Left colon (tissue), 2 donors: ENCODE results near the gene MEMO1. TPM values are rescaled to one million over a fixed set of nuclear protein-coding genes. Genes with fewer than 3 reads are reported as not detected.
"Not testable (repeated sequence)": the region's sequence is repeated elsewhere in the genome, so short reads cannot be mapped to it uniquely, and the experiment has no call there.

ENCODE experiments used
- ATAC-seq: fragments of 200-7000 bp; cut with Tn5 transposase; one replicate; pipeline ENCODE4 v1.9.1; 2020; ENCODE audit warnings: mild to moderate bottlenecking, moderate library complexity
- DNase-seq, 2 donors: peaks; one replicate each; pipeline ENCODE4 v3.0.0-alpha.2; 2020
- intact Hi-C, 2 donors: fragments of 100-400 bp; cut with DNase I in 1 of 2; cut with micrococcal nuclease in 1 of 2; formaldehyde crosslinking; loops; one replicate each; pipeline versions ENCODE4 v1.11.2 to v1.14.0; 2022; cut with DNase I, micrococcal nuclease
- total RNA-seq, 2 donors: library from RNA; stranded (reverse); fragmentation: NEBNext Ultra II Directional; extraction: Animal tissue kit (Norgen Biotek cat#: 25700); gene quantifications; one replicate each; pipeline ENCODE4 v1.2.1, GENCODE V29; 2021
- donor health status: DM: no; HTN: no; CAD: no.
- donor health status: DM: yes; HTN: yes; CAD: no.

Gene MEMO1
- total RNA-seq, 2 donors from 2014 or later = 28.2 to 29.1 TPM

DNA sequence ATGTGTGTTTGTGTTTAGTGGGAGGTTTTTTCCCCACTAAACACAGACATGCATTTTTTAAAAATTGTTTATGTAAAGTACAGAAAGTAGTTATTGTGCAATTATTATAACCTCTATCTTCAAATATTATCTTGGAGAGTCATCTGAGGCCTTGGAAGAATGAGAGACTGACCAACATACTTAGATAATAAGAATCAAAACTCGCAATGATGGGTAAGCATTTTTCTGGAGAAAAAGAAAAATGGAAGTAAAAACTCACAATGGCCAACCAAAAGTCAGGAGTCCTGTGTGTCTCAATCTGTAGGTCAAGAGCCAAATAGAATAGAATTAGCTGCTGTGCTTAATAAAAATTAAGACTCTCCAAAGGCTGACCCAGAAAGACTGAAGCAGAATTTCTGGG is 43.0 kb downstream of the MEMO1 start:
- intact Hi-C loops = no loop called here
- DNase-seq (no peak), ATAC-seq (no peak)

DNA sequence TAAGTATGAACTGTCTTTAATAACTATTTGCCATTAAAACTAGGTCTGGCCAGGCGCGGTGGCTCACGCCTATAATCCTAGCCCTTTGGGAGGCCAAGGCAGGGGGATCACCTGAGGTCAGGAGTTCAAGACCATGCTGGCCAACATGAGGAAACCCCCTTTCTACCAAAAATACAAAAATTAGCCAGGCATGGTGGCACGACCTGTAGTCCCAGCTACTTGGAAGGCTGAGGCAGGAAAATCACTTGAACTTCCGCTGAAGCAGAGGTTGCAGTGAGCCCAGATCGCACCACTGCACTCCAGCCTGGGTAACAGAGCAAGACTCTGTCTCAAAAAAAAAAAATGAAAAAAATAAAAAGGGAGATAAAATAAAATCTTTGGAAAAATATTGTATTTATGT is 44.4 kb downstream of the MEMO1 start:
- intact Hi-C loops, DNase-seq, ATAC-seq: not testable (repeated sequence)

DNA sequence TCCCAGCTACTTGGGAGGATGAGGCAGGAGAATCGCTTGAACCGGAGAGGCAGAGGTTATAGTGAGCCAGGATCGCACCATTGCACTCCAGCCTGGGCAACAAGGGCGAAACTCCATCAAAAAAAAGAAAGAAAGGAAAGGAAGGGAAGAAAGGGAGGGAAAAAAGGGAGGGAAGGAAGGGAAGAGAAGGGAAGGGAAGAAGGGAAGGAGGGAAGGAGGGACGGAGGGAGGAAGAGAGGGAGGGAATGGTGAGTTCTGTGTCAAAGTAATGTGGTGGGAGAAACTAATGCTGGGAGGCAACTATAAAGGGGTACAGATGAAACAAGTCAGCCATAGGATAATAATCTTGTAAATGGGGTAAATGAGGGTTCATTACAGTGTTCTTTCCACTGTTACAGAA is 45.7 kb downstream of the MEMO1 start:
- DNase-seq (no peak), ATAC-seq (no peak)
- intact Hi-C loops = no loop called here

DNA sequence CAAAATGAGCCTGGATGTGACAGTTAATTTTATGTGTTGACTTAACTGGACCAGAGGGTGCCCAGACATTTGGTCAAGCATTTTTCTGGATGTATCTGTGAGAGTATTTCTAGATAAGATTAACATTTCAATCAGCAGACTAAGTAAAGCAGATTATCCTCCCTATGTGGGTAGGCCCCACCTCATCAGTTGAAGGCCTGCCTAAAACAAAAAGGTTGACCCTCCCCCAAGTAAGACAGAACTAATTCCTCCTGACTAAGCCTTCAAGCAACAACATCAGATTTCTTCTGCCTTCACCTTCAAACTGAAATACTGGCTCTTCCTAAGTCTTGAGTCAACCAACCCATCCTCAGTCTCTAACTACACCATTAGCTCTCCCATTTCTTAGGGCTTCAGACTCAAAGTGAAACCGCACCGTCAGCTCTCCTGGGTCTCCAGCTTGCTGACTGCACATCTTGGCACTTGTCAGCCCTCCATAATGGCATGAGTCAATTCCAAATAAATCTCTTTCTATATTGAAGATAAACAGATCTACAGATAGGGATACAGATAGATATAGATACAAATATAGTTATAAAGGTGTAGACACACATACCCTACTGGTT is 47.9 kb downstream of the MEMO1 start:
- intact Hi-C loops = no loop called here
- DNase-seq (no peak), ATAC-seq (no peak)

DNA sequence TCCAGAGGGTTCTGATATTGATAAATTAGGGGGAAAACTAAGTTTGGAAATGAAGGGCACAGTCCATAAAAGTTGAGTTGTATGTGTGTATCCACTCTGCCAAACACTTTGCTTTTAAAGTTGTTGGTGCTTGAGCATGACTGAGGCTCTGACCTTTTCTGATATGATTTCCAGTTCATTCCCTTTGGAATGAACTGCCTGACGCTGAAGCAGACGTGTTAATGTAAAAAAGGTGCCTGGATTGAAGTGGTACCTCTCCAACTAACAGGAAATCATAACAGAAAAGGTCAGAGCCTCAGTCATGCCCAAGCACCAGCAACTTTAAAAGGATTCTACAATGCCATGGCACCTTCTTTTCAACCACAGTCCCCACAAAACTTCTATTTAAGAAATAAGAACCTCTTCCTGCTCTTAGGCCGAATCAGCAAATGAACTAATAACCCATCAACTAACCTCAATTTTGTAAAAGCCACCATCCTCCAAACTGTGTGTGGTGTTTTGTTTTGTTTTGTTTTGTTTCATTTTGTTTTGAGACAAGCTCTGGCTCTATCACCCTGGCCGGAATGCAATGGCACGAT is 52.6 kb downstream of the MEMO1 start:
- ATAC-seq = no peak
- intact Hi-C loops = no loop called here
- DNase-seq = no peak

DNA sequence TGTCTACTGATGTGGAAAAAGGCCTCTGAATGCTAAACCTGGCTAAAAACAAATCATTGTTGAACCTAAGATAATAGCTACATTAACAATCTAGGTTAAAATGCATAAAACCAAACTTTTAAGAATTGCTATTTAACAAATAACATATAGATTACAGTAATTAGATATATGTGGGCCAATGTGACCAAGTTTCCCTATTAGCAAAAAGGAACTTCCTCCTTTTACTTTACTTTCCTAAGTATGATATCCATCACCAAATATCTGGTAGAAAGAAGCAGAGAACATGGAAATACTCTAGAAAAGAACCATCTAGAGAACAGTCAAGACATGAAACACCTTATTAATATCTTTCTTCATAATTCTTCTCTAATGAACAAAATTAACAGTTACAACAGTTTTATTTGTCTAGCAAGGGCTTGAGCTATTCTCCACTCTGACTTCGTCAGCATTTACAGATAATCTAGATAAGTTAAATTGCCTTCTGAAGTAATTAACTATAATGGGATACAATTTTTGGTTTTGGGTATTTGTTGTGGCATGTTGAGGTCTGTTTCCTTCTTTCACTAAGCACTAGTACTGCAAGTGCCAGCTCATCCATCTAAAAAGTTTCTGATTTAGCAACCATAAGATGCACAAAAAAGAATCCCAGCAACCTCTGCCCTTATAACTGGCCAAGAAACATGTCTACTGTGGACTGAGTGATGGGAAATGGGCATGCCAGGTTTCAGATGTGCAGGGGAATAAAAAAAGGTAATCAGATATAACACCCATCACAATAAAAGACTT is 53.3 kb downstream of the MEMO1 start:
- ATAC-seq = no peak
- no peak for DNase-seq
- intact Hi-C loops = no loop called here

DNA sequence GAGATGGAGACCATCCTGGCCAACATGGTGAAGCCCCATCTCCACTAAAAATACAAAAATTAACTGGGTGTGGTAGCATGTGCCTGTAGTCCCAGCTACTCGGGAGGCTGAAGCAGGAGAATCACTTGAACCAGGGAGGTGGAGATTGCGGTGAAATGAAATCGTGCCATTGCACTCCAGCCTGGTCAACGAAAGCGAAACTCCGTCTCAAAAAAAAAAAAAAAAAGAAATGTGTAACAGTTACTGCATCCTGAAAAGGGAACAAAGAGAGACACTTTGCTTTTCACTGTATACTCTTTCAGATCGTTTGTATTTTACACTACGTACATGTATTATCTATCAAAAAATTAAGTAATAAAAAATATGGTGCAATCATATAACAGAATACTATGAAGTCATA is 53.9 kb downstream of the MEMO1 start:
- ATAC-seq, DNase-seq, intact Hi-C loops: not testable (repeated sequence)

DNA sequence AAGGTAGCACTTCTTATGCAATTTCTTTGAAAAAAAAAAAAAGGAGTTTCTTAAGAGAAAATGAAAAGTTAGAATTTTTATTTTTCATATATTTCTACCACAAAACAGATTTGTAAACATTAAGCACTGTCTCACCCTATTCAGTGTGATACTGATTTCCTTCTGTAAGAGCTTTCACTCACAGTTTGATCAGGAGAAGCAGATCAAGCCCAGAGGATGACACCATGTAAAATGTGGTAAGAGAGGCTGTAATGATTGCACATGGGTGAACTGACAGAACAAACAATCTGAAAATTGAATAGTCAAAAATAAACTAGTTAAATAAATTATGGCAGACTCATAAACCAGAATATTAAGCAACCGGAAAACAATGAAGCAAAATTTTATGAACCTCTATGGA is 54.5 kb downstream of the MEMO1 start:
- ATAC-seq = no peak

DNA sequence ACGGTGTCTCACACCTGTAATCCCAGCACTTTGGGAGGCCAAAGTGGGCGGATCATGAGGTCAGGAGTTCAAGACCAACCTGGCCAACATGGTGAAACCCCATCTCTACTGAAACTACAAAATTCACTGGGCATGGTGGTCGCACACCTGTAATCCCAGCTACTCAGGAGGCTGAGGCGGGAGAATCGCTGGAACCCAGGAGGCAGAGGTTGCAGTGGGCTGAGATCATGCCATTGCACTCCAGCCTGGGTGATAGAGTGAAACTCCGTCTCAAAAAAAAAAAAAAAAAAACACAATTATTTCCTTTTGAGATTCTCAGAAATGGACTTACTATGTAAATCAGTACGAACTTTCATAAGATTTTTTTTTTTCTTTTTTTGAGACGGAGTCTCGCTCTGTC is 57.7 kb downstream of the MEMO1 start:
- intact Hi-C loops, ATAC-seq, DNase-seq: not testable (repeated sequence)

More for the DNA sequence above, 54.5 kb downstream of the MEMO1 start:
- DNase-seq = no peak
- intact Hi-C loops = no loop called here

DNA sequence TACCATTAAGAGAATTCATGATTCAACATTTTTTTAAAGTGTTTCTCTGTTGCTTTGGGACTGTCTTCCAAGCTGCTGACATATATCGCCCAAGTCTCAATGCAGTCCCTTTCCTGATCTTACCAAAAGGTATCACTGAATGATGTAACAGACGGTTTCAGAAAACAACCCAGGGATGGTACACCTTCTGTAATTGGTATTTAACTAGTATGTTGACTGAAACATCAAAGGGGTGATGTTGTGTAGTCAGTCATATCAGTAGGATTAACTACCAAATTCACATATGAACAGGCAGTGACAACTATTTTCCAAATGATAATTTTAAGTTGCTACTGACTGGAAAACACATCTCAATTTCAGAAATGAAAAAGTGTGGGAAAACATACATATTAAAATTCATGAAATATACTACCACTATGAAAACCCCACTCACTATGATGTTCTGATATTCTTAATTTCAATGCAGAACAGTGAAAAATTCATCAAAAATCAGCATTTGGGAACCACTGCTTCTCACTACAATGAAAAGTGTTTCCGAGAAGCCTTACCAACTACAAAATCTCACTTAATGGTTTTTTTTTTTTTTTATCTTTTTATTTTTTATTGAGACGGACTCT is 59.8 kb downstream of the MEMO1 start:
- ATAC-seq (no peak), DNase-seq (no peak)
- intact Hi-C loops = no loop called here

DNA sequence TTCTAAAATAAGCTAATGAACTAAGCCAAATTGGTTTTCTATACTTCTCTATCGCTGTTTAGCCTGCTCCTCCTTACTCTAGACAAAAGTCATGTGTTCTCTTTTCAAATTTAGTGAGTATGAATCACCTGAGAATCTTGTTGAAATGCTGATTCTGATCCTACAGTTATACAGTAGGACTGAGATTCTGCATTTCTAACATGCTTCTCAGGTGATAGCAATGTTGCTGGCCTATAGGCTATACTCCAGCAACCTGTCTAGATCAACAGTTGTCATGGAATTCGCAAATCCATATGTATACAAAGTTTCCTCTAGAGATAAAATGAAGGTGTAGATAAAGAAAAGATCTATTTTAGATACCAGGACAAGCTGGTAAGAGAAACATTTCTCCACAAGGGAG is 62.9 kb downstream of the MEMO1 start:
- ATAC-seq (no peak), DNase-seq (no peak)
- intact Hi-C loops = no loop called here

DNA sequence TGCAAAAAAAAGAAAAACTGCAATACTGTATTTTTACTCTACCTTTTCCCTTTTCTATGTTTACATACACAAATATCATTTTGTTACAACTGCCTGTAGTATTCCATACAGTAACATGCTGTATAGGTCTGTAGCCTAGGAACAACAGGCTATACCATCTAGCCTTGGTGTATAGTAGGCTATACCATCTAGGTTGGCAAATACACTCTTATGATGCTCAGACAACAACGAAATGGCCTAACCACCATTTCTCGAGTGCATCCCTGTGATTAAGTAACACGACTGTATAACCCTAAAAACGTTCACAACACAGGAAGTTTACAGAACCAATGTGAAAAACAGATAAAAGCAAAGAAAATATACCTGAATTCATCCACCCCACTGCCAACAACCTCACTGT is 64.0 kb downstream of the MEMO1 start:
- DNase-seq = no peak
- intact Hi-C loops = no loop called here
- no peak for ATAC-seq

DNA sequence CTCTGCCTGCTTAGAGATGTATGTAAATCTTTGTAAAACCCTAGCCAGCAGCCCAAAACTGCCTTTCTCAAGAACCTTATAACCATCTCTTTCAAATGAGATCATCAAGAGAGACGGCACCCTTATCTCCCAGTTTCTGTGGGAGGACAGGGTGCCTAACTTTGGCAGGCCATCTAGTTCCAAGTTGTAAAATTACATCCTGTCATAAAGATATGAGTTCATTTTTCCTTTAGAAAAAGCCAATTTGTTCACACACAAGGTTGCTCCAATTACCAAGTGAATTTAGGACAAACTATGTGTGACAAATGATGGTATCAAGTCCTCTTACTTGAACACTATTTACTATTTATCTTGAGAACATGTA is 65.3 kb downstream of the MEMO1 start:
- no peak for DNase-seq
- ATAC-seq = no peak
- intact Hi-C loops = no loop called here

DNA sequence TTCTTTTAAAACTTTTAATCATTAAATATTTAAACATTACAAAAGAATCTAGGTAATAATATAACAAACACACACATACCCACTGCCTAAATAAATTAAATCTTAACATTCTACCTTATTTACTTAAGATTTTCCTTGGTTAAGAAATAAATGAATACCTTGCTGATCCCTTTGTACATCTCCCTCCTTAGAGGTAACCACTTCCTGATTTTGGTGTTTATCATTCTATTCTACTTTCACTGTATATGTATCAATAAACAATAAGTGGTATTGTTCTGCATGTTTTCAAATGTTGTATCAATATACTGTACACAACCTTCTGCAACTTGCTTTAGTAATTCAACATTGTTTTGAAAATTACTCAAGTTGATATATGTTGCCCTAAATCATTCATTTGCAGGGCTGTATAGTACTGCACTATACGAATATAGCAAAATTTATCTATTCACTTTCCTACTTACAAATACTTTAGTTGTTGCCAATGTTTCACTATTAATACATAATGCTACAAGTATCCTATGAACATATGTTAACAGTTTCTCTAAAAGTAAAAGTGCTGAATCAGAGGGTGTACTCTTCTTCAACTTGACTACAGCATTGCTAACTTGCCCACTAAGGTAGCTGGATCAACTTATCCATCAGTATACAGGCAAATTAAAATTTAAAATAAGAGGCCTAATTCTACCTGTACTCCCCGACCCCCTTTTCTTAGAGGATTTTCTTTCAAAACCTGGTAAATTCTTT is 65.8 kb downstream of the MEMO1 start:
- intact Hi-C loops = no loop called here
- ATAC-seq (no peak), DNase-seq (no peak)

DNA sequence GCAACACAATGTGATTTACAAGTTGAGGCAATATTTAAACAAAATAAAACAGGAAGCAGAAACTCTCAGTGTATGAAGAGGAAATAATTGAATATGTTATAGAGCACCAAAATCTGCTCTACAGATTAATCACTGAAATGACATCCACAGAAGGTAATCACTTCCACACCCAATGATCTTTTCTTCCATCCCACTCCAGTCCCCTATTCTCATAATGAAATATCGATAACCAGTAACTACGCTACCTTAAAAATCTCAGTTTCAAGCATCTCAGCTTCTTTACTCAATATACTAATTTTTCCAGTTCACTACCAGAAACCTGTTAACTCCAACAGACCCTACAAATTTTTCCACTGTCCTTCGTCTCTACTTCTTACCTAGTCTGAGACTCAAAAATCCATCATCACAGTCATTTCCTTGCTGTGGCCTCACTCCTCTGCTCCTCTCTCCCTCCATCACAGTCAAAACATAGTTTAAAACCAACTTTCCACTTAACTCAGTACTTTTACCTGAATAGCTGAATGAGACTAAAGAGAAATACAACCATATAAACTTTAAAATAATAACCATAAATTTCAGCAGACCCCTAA is 67.1 kb downstream of the MEMO1 start:
- intact Hi-C loops = no loop called here
- ATAC-seq = no peak
- DNase-seq = no peak

DNA sequence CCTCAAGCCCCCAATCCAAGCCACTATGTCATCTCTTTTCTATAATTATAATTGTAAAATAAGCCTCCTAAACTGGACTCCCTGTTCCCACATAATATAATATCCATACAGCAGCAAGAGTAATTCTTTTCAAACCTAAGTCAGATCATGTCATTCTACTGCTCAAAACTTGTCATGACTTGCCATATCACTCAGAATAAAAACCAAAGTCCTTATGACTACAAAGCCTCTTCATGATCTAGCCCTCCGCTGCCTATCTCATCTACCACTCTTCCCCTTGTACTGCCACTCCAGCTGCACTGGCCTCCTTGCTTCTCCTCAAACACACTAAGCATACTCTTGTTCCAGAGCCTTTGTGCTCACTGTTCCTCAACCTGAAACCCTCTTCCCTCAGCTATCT is 69.9 kb downstream of the MEMO1 start:
- intact Hi-C loops = no loop called here
- DNase-seq = no peak
- no peak for ATAC-seq

DNA sequence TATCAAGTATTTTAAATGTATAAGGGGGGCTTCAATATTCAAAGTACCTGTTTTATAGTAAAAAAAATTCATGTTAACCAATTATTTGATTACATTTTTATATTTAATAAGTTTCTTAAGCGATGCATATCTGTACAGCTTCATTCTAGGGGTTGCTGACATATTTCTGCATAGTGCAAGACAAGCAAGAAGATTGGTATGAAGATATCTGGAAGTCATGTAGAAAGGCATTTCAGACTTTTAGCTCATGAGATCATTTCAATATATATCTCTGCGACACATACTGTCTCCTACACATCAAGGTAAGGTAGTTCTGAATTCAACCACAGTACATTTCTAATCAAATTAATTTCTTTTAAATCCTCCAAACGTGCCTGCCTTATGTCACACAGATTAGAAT is 73.1 kb downstream of the MEMO1 start:
- intact Hi-C loops = no loop called here
- ATAC-seq = no peak

DNA sequence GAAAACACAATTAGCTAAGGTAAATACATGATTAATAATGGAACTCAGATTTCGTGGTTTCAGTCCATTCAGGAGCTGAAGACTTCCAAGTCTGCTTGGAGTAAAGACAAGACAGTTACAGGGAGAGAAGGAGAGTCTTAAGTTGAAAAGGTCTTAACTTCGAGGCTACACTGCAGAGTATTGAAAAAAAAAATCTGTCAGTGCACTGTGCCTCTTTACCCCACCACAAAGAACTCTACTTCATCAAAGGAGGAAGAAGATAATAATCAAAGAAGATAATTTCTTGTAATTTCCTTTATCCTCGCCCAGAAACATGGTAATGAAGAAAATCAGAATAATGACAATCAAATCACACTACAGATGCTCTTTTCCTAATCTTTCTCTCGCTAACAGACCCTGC is 75.4 kb downstream of the MEMO1 start:
- ATAC-seq = no peak
- intact Hi-C loops = no loop called here
- no peak for DNase-seq

More for the DNA sequence above, 73.1 kb downstream of the MEMO1 start:
- DNase-seq = no peak

DNA sequence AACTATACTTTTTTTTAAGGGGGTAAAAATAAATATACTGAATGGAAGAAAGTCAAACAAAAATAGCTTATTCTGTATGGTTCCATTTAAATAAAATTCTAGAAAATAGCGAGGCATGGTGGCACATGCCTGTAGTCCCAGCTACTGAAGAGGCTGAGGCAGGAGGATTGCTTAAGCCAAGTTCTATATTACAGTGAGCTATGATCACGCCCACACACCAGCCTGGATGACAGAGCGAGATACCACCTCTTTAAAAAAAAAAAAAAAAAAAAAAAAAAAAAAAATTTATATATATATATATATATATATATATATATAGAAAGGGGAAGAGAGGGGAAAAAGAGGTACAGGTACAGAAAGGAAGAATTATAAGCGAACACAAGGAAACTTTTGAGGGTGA is 77.7 kb downstream of the MEMO1 start:
- ATAC-seq = no peak
- no peak for DNase-seq
- intact Hi-C loops = no loop called here
